Spleen (tissue), 7 donors: Measurements from ENCODE around the gene BBS9.

ENCODE experiments used
- POLR2A ChIP-seq, 3 donors: fragments of 450-650 bp; IDR thresholded peaks; one replicate each; pipeline ENCODE4 v1.5.1; 2017; ENCODE audit warnings: antibody characterized with exemption in 3 of 3, mild to moderate bottlenecking in 1 of 3
- TF ChIP-seq, protein P1 (sequence below), 11 experiments: fragments of 200-600 bp in 7 of 11; fragments of 450-650 bp in 4 of 11; sonication (generic) in 4 of 11; IDR thresholded peaks in 8 of 11; conservative IDR thresholded peaks in 3 of 11; 1 replicate in 7 of 11; 2 replicates in 4 of 11; pipeline versions ENCODE4 v1.4.0 to v1.8.0; 2016 to 2021; ENCODE audit warnings: antibody characterized with exemption in 11 of 11, inconsistent platforms in 4 of 11, mild to moderate bottlenecking in 1 of 11
- donor health status: DM: no; HTN: no; CAD: no; lungs with moderate emphysema.
- donor health status: DM: no; HTN: no; CAD: no.
- donor health status: DM: no; HTN: no; CAD: no.

DNA sequence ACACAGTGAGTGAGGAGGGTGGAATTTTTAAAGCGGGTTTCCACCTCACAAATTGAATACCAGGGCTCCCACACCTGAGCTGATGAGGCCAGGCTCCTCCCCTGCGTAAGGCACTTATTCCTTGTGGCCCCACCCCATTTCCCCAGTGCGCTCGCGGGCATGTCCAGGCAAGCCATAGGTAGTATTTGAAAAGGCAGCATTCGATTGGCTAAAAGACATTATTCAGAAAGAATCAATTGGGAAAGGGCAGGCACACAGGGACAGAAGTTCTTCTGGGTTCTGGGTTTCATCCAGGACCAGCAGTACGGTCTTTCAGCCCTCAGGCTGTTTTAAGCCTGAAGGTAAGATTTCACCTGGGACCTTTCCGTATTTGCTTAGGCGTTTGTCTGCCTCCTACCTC lies 222.3 kb downstream of the BBS9 start:
- TF ChIP-seq, protein P1, sequence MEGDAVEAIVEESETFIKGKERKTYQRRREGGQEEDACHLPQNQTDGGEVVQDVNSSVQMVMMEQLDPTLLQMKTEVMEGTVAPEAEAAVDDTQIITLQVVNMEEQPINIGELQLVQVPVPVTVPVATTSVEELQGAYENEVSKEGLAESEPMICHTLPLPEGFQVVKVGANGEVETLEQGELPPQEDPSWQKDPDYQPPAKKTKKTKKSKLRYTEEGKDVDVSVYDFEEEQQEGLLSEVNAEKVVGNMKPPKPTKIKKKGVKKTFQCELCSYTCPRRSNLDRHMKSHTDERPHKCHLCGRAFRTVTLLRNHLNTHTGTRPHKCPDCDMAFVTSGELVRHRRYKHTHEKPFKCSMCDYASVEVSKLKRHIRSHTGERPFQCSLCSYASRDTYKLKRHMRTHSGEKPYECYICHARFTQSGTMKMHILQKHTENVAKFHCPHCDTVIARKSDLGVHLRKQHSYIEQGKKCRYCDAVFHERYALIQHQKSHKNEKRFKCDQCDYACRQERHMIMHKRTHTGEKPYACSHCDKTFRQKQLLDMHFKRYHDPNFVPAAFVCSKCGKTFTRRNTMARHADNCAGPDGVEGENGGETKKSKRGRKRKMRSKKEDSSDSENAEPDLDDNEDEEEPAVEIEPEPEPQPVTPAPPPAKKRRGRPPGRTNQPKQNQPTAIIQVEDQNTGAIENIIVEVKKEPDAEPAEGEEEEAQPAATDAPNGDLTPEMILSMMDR (IDR thresholded peaks at IDR 0.05 in 8 of 11, conservative IDR thresholded peaks at IDR 0.05 in 3 of 11), result no peak
- no peak for TF ChIP-seq POLR2A (IDR thresholded peaks at IDR 0.05)
